ENCODE results near the gene UNC5B. TPM values are rescaled to one million over a fixed set of nuclear protein-coding genes. Genes with fewer than 3 reads are reported as not detected.

The UNC5B gene
- polyA plus RNA-seq, 4 donors: 0.27 to 19.4 (median 6.7) TPM

DNA sequence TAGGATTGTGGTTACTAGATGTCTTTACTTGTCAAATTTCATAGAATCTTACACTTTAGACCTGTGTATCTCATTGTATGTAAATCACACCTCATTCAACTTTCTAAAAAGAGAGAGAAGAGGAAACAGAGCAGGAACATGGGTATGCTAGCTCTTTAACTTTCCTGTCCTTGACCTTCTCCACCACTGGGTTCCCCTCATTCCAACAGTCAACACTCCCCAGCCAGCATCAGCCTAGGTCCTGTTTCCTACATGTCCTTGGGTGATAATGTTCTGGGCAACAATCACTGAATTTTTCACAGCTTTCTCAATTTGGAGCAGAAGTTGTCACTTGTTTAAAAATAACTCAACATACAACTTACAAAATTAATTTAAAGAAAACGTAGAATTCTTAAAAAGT is 9.2 kb upstream of the UNC5B start:
- DNase-seq: no peak
- no peaks in the 10 kb centered on the region for H3K36me3 ChIP-seq (ENCODE audit: control insufficient read depth in 3 of 3, insufficient read depth in 2 of 3, low read depth in 1 of 3, low read length in 3 of 3)
- no peak overlapping the region for H3K27ac ChIP-seq (ENCODE audit: low read depth in 1 of 3, low read length in 2 of 3)
- no peak overlapping the region for H3K4me3 ChIP-seq (ENCODE audit: low read depth in 1 of 3, low read length in 3 of 3)
- FAIRE-seq: no peak
- WGBS, 3 donors: 74 to 84% (median 78%) methylated on average over 1 of the region's 1 CpG
- no peaks in the 10 kb centered on the region for H3K4me1 ChIP-seq (ENCODE audit: control insufficient read depth in 3 of 3, insufficient read depth in 2 of 3, low read depth in 1 of 3, low read length in 2 of 3)
- H3K27me3 ChIP-seq (ENCODE audit: control insufficient read depth in 3 of 3, insufficient read depth in 3 of 3, low read length in 3 of 3): peaks cover 0 to 6% (median 0%) of the 10 kb centered on the region in 3 donors
- peaks cover 0 to 5% of the 10 kb centered on the region in 2 donors for H3K9me3 ChIP-seq (ENCODE audit: control insufficient read depth in 2 of 2, insufficient read depth in 1 of 2, low read depth in 1 of 2, low read length in 1 of 2)

DNA sequence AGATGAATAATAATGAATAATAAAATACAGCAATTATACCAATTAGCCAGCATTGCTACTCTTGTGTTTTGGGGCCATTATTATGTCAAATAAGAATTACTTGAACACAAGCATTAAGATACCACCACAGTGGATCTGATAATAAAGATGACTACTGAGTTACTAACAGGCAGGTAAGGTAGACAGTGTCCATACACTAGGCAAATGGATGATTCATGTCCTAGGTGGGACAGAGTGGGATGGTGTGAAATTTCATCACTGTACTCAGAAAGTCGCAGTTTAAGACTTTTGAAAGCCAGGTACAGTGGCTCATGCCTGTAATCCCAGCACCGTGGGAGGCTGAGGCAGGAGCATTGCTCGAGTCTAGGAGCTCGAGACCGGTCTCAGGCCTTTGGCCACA is 8.7 kb upstream of the UNC5B start:
- Histone ChIP-seq H3K27me3 (ENCODE audit: control insufficient read depth in 3 of 3, insufficient read depth in 3 of 3, low read length in 3 of 3) (peaks cover 0 to 6% (median 0%) of the 10 kb centered on the region in 3 donors), H3K27ac (ENCODE audit: low read depth in 1 of 3, low read length in 2 of 3) (no peak overlapping the region), H3K4me3 (ENCODE audit: low read depth in 1 of 3, low read length in 3 of 3) (no peak overlapping the region), H3K9me3 (ENCODE audit: control insufficient read depth in 2 of 2, insufficient read depth in 1 of 2, low read depth in 1 of 2, low read length in 1 of 2) (peaks cover 0 to 3% of the 10 kb centered on the region in 2 donors), H3K36me3 (ENCODE audit: control insufficient read depth in 3 of 3, insufficient read depth in 2 of 3, low read depth in 1 of 3, low read length in 3 of 3) (no peaks in the 10 kb centered on the region), H3K4me1 (ENCODE audit: control insufficient read depth in 3 of 3, insufficient read depth in 2 of 3, low read depth in 1 of 3, low read length in 2 of 3) (peaks cover 0 to 1% (median 0%) of the 10 kb centered on the region in 3 donors)
- no peak for FAIRE-seq
- WGBS, 3 donors: 82 to 89% (median 88%) methylated on average over 5 of the region's 5 CpGs
- no peak for DNase-seq

DNA sequence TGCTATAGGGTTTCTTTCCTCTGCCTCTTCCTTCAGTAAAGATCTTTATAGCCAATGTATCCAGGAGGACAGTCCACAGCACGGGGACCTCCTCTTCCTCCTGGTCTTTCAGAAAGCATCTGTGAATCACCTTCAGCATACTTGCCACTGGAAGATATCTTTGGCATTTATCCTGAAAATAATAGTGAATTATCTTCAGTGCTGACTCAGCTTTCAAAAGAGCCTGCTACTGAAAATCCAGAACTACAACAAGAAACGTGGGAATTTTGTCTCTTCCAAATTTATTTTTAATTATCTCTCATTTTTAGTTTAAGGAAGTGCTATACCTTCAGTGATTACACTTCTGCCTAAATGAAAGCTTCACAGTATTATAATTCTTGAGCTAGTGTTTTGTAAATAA is 7.6 kb upstream of the UNC5B start:
- Histone ChIP-seq H3K27me3 (ENCODE audit: control insufficient read depth in 3 of 3, insufficient read depth in 3 of 3, low read length in 3 of 3) (peaks cover 0 to 10% (median 1%) of the 10 kb centered on the region in 3 donors), H3K27ac (ENCODE audit: low read depth in 1 of 3, low read length in 2 of 3) (no peak overlapping the region), H3K4me3 (ENCODE audit: low read depth in 1 of 3, low read length in 3 of 3) (no peak overlapping the region), H3K4me1 (ENCODE audit: control insufficient read depth in 3 of 3, insufficient read depth in 2 of 3, low read depth in 1 of 3, low read length in 2 of 3) (peaks cover 0 to 4% (median 0%) of the 10 kb centered on the region in 3 donors), H3K36me3 (ENCODE audit: control insufficient read depth in 3 of 3, insufficient read depth in 2 of 3, low read depth in 1 of 3, low read length in 3 of 3) (no peaks in the 10 kb centered on the region), H3K9me3 (ENCODE audit: control insufficient read depth in 2 of 2, insufficient read depth in 1 of 2, low read depth in 1 of 2, low read length in 1 of 2) (no peaks in the 10 kb centered on the region)
- DNase-seq (no peak), FAIRE-seq (no peak)
- 7 to 34% (median 28%) methylated on average over 2 of the region's 2 CpGs for WGBS, 3 donors

DNA sequence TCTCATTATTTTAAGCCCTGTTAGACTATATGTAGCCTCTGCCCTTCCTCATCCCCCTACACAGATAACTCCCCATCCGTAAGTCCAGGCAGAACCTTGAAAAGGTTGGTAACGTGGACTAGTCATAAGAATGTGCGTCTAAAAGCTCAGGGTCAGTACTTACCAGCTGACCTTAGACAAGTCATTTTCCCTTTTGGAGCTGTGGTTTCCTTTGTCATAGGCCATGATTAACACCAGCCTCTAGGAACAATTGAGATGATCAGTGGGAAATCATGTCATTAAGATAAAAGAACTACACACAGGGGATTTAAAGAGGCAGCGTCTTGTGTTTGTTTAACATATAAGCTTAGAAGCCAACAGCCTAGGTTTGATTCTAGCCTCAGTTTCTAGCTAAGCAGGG is 6.9 kb upstream of the UNC5B start:
- H3K4me3 ChIP-seq (ENCODE audit: low read depth in 1 of 3, low read length in 3 of 3): no peak overlapping the region
- WGBS, 3 donors: 65 to 80% (median 67%) methylated on average over 4 of the region's 4 CpGs
- FAIRE-seq (no peak), DNase-seq (no peak)
- peaks cover 0 to 18% (median 7%) of the 10 kb centered on the region in 3 donors for H3K27me3 ChIP-seq (ENCODE audit: control insufficient read depth in 3 of 3, insufficient read depth in 3 of 3, low read length in 3 of 3)
- H3K27ac ChIP-seq (ENCODE audit: low read depth in 1 of 3, low read length in 2 of 3): no peak overlapping the region
- H3K36me3 ChIP-seq (ENCODE audit: control insufficient read depth in 3 of 3, insufficient read depth in 2 of 3, low read depth in 1 of 3, low read length in 3 of 3): no peaks in the 10 kb centered on the region
- no peaks in the 10 kb centered on the region for H3K9me3 ChIP-seq (ENCODE audit: control insufficient read depth in 2 of 2, insufficient read depth in 1 of 2, low read depth in 1 of 2, low read length in 1 of 2)
- peaks cover 0 to 4% (median 0%) of the 10 kb centered on the region in 3 donors for H3K4me1 ChIP-seq (ENCODE audit: control insufficient read depth in 3 of 3, insufficient read depth in 2 of 3, low read depth in 1 of 3, low read length in 2 of 3)

DNA sequence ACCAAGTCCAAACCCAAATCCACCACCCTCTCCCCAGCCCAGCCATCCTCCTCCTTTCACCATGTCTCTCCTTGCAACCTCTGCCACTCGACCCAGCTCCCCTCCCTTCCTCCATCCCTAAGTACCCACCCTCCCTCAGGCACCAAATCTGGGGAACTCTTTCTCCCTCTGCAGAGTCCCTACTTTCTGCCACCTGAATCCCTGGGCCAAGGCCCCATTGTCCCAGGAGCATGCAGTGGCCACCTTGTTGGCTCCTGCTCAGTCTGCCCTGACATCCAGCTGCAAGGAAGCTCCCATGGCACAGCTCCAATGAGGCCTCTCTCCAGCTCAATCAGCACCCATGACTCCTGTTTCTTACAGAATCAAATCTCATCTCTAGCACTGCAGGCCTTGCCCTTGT is 5.5 kb upstream of the UNC5B start:
- 38 to 67% (median 41%) methylated on average over 1 of the region's 1 CpG for WGBS, 3 donors
- DNase-seq (no peak), FAIRE-seq (no peak)
- Histone ChIP-seq H3K27ac (ENCODE audit: low read depth in 1 of 3, low read length in 2 of 3) (no peak overlapping the region), H3K4me3 (ENCODE audit: low read depth in 1 of 3, low read length in 3 of 3) (no peak overlapping the region), H3K36me3 (ENCODE audit: control insufficient read depth in 3 of 3, insufficient read depth in 2 of 3, low read depth in 1 of 3, low read length in 3 of 3) (no peaks in the 10 kb centered on the region), H3K4me1 (ENCODE audit: control insufficient read depth in 3 of 3, insufficient read depth in 2 of 3, low read depth in 1 of 3, low read length in 2 of 3) (peaks cover 0 to 12% (median 2%) of the 10 kb centered on the region in 3 donors), H3K9me3 (ENCODE audit: control insufficient read depth in 2 of 2, insufficient read depth in 1 of 2, low read depth in 1 of 2, low read length in 1 of 2) (no peaks in the 10 kb centered on the region), H3K27me3 (ENCODE audit: control insufficient read depth in 3 of 3, insufficient read depth in 3 of 3, low read length in 3 of 3) (peaks cover 7 to 29% (median 17%) of the 10 kb centered on the region in 3 donors)

DNA sequence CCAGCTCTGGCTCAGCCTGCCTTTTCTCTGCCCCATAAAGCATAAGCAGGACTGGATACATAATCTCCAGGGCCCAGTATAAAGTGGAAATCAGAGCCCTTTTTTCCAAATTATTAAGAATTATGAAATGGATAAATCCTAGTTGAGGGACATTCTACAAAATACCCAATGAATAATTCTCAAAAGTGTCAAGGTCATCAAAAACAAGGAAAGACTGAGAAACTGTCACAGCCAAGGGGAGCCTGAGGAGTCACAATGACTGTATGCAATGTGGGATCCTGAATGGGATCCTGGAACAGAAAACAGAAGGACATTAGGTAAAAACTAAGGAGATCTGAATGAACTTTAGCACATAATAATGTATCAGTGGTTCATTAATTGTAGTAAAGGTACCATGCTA is 4.8 kb upstream of the UNC5B start:
- Histone ChIP-seq H3K4me3 (ENCODE audit: low read depth in 1 of 3, low read length in 3 of 3) (no peak overlapping the region), H3K27me3 (ENCODE audit: control insufficient read depth in 3 of 3, insufficient read depth in 3 of 3, low read length in 3 of 3) (peaks cover 7 to 29% (median 17%) of the 10 kb centered on the region in 3 donors), H3K9me3 (ENCODE audit: control insufficient read depth in 2 of 2, insufficient read depth in 1 of 2, low read depth in 1 of 2, low read length in 1 of 2) (no peaks in the 10 kb centered on the region), H3K4me1 (ENCODE audit: control insufficient read depth in 3 of 3, insufficient read depth in 2 of 3, low read depth in 1 of 3, low read length in 2 of 3) (peaks cover 0 to 15% (median 2%) of the 10 kb centered on the region in 3 donors), H3K27ac (ENCODE audit: low read depth in 1 of 3, low read length in 2 of 3) (no peak overlapping the region), H3K36me3 (ENCODE audit: control insufficient read depth in 3 of 3, insufficient read depth in 2 of 3, low read depth in 1 of 3, low read length in 3 of 3) (no peaks in the 10 kb centered on the region)
- DNase-seq (no peak), FAIRE-seq (no peak)

DNA sequence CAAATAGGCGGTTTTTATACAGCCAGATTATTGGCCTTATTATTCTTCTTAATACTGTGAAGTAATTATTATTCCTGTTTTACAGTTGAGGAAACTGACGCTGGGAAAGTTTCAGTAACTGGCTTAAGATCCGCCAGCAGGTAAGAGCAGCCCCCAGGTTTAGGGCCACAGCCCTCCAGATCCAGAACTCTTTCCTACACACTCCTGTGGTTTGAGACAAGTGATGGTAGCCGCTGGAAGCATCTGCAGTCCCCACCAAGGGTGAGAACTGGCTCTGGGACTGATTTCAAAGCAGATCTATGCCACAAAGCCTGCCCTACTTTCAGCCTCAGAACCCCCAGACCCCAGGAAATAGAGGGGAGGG is 3.0 kb upstream of the UNC5B start:
- FAIRE-seq (no peak), DNase-seq (no peak)
- peaks cover 0 to 20% (median 2%) of the 10 kb centered on the region in 3 donors for H3K4me1 ChIP-seq (ENCODE audit: control insufficient read depth in 3 of 3, insufficient read depth in 2 of 3, low read depth in 1 of 3, low read length in 2 of 3)
- no peak overlapping the region for H3K27ac ChIP-seq (ENCODE audit: low read depth in 1 of 3, low read length in 2 of 3)
- no peaks in the 10 kb centered on the region for H3K36me3 ChIP-seq (ENCODE audit: control insufficient read depth in 3 of 3, insufficient read depth in 2 of 3, low read depth in 1 of 3, low read length in 3 of 3)
- whole genome bisulfite sequencing, 3 donors: 14 to 37% (median 27%) methylated on average over 4 of the region's 4 CpGs
- H3K4me3 ChIP-seq (ENCODE audit: low read depth in 1 of 3, low read length in 3 of 3): no peak overlapping the region
- no peaks in the 10 kb centered on the region for H3K9me3 ChIP-seq (ENCODE audit: control insufficient read depth in 2 of 2, insufficient read depth in 1 of 2, low read depth in 1 of 2, low read length in 1 of 2)
- H3K27me3 ChIP-seq (ENCODE audit: control insufficient read depth in 3 of 3, insufficient read depth in 3 of 3, low read length in 3 of 3): peaks cover 7 to 44% (median 17%) of the 10 kb centered on the region in 3 donors

DNA sequence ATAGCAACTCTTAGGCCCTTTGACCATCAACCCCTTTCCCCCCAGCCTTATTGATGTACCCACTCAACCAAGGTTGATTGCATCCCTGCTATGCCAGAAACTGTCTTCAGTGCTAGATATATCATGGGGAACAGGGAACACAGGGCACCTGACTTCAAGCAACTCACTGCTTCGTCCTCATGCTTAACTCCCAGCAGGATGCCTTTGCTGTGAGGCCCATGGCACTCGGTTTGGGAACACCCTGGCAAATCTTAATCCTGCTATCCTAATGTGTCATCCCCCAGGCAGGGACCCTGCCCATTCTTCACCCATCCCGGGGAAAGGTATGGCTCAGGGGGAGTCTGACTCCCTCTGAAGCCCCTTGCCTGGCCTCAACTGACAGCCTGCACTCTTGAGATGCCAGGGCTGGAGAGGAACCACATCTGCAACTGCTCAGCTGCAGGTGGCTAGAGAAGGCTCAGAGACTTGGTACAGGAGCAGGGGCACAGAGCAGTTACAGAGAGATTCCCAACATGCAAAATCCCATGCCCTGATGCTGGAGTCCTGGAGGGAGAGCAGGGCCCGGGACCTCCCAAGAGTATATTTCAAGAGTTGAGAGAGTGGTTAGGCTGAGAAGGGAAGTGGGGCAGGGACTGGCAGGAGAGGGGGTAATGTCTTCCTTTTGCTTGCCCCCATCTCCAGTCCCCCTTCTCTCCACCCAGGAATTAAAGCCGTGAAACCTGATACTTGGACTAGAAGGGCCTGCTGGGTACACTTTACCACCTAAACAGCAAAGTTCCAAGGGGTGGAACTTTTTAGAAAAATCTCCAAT is 2.4 kb upstream of the UNC5B start:
- Histone ChIP-seq H3K9me3 (ENCODE audit: control insufficient read depth in 2 of 2, insufficient read depth in 1 of 2, low read depth in 1 of 2, low read length in 1 of 2) (no peaks in the 10 kb centered on the region), H3K36me3 (ENCODE audit: control insufficient read depth in 3 of 3, insufficient read depth in 2 of 3, low read depth in 1 of 3, low read length in 3 of 3) (no peaks in the 10 kb centered on the region), H3K4me1 (ENCODE audit: control insufficient read depth in 3 of 3, insufficient read depth in 2 of 3, low read depth in 1 of 3, low read length in 2 of 3) (peaks cover 0 to 21% (median 2%) of the 10 kb centered on the region in 3 donors), H3K27ac (ENCODE audit: low read depth in 1 of 3, low read length in 2 of 3) (no peak overlapping the region), H3K27me3 (ENCODE audit: control insufficient read depth in 3 of 3, insufficient read depth in 3 of 3, low read length in 3 of 3) (peaks cover 7 to 46% (median 17%) of the 10 kb centered on the region in 3 donors), H3K4me3 (ENCODE audit: low read depth in 1 of 3, low read length in 3 of 3) (no peak overlapping the region)
- 39 to 61% (median 39%) methylated on average over 5 of the region's 5 CpGs for WGBS, 3 donors
- DNase-seq (no peak), FAIRE-seq (no peak)

DNA sequence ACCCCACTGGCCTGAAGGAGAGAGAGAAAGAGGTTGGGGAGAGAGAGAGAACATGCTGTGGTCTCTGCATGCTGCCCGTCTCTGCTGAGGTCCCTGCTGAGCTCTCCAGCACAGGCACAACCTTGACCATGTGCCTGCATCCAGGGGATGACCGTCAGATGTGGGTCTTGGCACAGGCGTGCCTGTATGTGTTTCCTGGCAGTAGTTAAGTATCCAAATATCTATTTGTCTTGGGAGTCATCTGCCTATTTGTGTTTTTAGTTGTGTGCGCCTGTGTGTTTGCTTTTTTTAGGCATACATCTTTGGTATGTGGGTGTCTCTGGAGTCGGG is 1.9 kb upstream of the UNC5B start:
- Histone ChIP-seq H3K9me3 (ENCODE audit: control insufficient read depth in 2 of 2, insufficient read depth in 1 of 2, low read depth in 1 of 2, low read length in 1 of 2) (no peaks in the 10 kb centered on the region), H3K27me3 (ENCODE audit: control insufficient read depth in 3 of 3, insufficient read depth in 3 of 3, low read length in 3 of 3) (peaks cover 7 to 52% (median 17%) of the 10 kb centered on the region in 3 donors), H3K4me3 (ENCODE audit: low read depth in 1 of 3, low read length in 3 of 3) (no peak overlapping the region), H3K36me3 (ENCODE audit: control insufficient read depth in 3 of 3, insufficient read depth in 2 of 3, low read depth in 1 of 3, low read length in 3 of 3) (no peaks in the 10 kb centered on the region), H3K27ac (ENCODE audit: low read depth in 1 of 3, low read length in 2 of 3) (no peak overlapping the region), H3K4me1 (ENCODE audit: control insufficient read depth in 3 of 3, insufficient read depth in 2 of 3, low read depth in 1 of 3, low read length in 2 of 3) (peaks cover 0 to 21% (median 2%) of the 10 kb centered on the region in 3 donors)
- no peak for FAIRE-seq
- WGBS, 3 donors: 37 to 61% (median 38%) methylated on average over 5 of the region's 5 CpGs
- no peak for DNase-seq

All from small intestine (tissue), 7 donors.